Peyer's patch (tissue), 4 donors: ENCODE measurements around the gene CKAP2L. TPM values are rescaled to one million over a fixed set of nuclear protein-coding genes. Genes with fewer than 3 reads are reported as not detected.

Experiments used
- DNase-seq, 3 donors: peaks; one replicate each; pipeline ENCODE4 v3.0.0-alpha.2; 2017 to 2019
- H3K27ac ChIP-seq, 4 donors: fragments of 200-600 bp; sonication (generic); one replicate each; pipeline ENCODE4 v1.5.1; 2016 to 2019
- H3K27me3 ChIP-seq, 2 donors: fragments of 200-600 bp; sonication (generic); one replicate each; pipeline ENCODE4 v1.5.1; 2019
- H3K36me3 ChIP-seq, 3 donors: fragments of 200-600 bp; sonication (generic); one replicate each; pipeline ENCODE4 v1.5.1; 2016 to 2019
- H3K4me1 ChIP-seq, 4 donors: fragments of 200-600 bp; sonication (generic); one replicate each; pipeline ENCODE4 v1.5.1; 2016 to 2019
- H3K4me3 ChIP-seq, 4 donors: fragments of 200-600 bp; sonication (generic); 1 replicate in 3 of 4; 2 replicates in 1 of 4; pipeline ENCODE4 v1.5.1; 2016 to 2019; ENCODE audit warnings: mild to moderate bottlenecking in 1 of 4
- H3K9me3 ChIP-seq, 4 donors: fragments of 200-600 bp; sonication (generic); one replicate each; pipeline ENCODE4 v1.5.1; 2016 to 2019; ENCODE audit warnings: mild to moderate bottlenecking in 1 of 4
- POLR2A ChIP-seq, 2 donors: fragments of 450-650 bp; IDR thresholded peaks; one replicate each; pipeline ENCODE4 v1.5.1; 2017; ENCODE audit warnings: antibody characterized with exemption in 2 of 2, mild to moderate bottlenecking in 2 of 2, moderate library complexity in 2 of 2
- total RNA-seq, 4 donors: library from RNA; depleted of rRNA; stranded (reverse); fragments of >200 nt; gene quantifications; one replicate each; pipeline ENCODE4 v1.1.0, GENCODE V29; 2016
- TF ChIP-seq, protein P1 (sequence below), 6 experiments: fragments of 450-650 bp in 4 of 6; fragments of 200-600 bp in 2 of 6; sonication (generic) in 1 of 6; IDR thresholded peaks; one replicate each; pipeline ENCODE4 v1.5.1; 2017 to 2019; ENCODE audit warnings: antibody characterized with exemption in 6 of 6, mild to moderate bottlenecking in 3 of 6, moderate library complexity in 1 of 6

The CKAP2L gene
- total RNA-seq, 4 donors from 2014 or later, result 0.54 to 19.0 (median 1.3) TPM

DNA sequence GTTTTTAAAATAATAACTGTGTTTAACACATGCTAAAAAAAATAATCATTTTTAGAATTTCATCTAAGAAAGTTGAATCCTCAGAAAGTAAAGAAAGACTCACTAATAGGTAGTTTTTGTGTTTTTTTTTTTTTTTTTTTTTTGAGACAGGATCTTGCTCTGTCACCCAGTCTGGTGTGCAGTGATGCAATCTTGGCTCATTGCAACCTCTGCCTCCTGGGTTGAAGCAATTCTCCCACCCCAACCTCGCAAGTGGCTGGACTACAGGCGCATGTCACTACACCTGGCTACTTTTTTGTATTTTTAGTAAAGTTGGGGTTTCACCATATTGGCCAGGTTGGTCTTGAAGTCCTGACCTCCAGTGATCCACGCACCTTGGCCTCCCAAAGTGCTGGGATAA, 7.1 kb downstream of the CKAP2L start:
- DNase-seq, result no peak
- no peak overlapping the region for H3K4me3 ChIP-seq
- H3K27me3 ChIP-seq, result no peaks in the 10 kb centered on the region
- TF ChIP-seq, protein P1, sequence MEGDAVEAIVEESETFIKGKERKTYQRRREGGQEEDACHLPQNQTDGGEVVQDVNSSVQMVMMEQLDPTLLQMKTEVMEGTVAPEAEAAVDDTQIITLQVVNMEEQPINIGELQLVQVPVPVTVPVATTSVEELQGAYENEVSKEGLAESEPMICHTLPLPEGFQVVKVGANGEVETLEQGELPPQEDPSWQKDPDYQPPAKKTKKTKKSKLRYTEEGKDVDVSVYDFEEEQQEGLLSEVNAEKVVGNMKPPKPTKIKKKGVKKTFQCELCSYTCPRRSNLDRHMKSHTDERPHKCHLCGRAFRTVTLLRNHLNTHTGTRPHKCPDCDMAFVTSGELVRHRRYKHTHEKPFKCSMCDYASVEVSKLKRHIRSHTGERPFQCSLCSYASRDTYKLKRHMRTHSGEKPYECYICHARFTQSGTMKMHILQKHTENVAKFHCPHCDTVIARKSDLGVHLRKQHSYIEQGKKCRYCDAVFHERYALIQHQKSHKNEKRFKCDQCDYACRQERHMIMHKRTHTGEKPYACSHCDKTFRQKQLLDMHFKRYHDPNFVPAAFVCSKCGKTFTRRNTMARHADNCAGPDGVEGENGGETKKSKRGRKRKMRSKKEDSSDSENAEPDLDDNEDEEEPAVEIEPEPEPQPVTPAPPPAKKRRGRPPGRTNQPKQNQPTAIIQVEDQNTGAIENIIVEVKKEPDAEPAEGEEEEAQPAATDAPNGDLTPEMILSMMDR (IDR thresholded peaks at IDR 0.05), result no peak
- TF ChIP-seq POLR2A (IDR thresholded peaks at IDR 0.05), result no peak
- no peaks in the 10 kb centered on the region for H3K36me3 ChIP-seq
- H3K4me1 ChIP-seq, result no peaks in the 10 kb centered on the region
- H3K27ac ChIP-seq, result no peak overlapping the region
- H3K9me3 ChIP-seq, result no peaks in the 10 kb centered on the region

DNA sequence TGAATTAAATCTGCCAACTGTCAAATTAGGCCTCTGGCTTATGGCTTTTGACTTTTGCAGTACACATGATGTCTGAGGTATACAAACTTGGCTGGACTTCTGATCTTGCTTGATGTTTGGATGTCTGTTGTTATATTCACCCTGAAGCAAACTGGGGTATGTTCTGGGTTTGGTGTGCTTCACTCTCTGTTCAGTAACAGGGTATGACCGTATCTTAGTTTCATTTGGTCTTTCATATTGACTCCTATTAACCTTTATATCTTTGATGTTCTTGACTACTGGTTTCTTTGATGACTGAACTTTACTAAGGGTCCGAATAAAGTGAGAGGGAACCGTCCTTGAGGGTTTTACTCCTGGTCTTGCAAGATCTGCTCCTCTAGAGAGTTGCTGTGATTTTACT, 8.2 kb downstream of the CKAP2L start:
- no peak overlapping the region for H3K4me3 ChIP-seq
- TF ChIP-seq, protein P1 (IDR thresholded peaks at IDR 0.05), result no peak
- no peak for TF ChIP-seq POLR2A (IDR thresholded peaks at IDR 0.05)
- no peaks in the 10 kb centered on the region for H3K9me3 ChIP-seq
- no peaks in the 10 kb centered on the region for H3K27me3 ChIP-seq
- no peaks in the 10 kb centered on the region for H3K36me3 ChIP-seq
- no peaks in the 10 kb centered on the region for H3K4me1 ChIP-seq
- H3K27ac ChIP-seq, result no peak overlapping the region
- DNase-seq, result no peak

DNA sequence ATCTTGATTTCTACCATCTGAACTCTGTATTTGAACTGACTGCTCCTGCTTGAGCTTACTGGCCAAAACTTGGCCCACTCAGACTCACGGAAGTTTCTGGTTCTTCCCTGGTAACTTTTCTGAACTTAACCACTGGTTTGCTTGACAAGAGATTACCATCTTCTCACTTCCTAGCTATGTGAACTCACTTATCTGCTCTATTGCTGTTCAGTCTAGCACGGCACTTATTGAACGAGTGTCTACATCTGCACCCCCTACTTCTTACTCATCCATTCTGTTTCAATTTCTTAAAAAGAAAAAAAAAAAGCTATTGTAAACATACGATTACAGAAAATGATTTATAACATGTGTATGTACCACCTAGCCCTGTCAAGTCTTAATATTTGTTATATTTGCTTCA, 9.0 kb downstream of the CKAP2L start:
- Histone ChIP-seq H3K4me1 (no peaks in the 10 kb centered on the region), H3K36me3 (no peaks in the 10 kb centered on the region), H3K9me3 (no peaks in the 10 kb centered on the region), H3K27ac (no peak overlapping the region), H3K4me3 (no peak overlapping the region), H3K27me3 (no peaks in the 10 kb centered on the region)
- DNase-seq, result no peak
- TF ChIP-seq, protein P1 (IDR thresholded peaks at IDR 0.05), result no peak
- TF ChIP-seq POLR2A (IDR thresholded peaks at IDR 0.05), result no peak

DNA sequence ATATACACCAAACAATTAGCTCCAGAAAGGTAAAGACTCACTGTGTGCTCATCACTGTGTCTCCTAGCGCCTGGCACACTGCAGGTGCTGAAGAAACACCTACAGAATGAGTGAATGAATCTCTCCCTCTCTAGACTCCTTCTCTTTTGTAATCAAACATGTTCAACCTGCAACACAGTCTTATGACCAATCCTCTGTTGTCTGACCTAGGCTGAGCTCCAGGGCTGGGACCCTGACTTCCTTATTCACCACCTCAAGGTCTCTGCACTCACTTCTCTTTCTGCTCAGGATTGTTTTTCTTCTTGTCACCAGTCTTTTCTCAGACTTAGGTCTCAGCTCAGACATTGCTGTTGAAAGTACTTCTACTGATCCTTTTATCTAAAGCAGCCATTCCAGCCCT, 9.8 kb downstream of the CKAP2L start:
- Histone ChIP-seq H3K36me3 (no peaks in the 10 kb centered on the region), H3K27ac (no peak overlapping the region), H3K4me3 (no peak overlapping the region), H3K4me1 (peaks cover 0 to 5% (median 0%) of the 10 kb centered on the region in 4 donors), H3K9me3 (no peaks in the 10 kb centered on the region), H3K27me3 (no peaks in the 10 kb centered on the region)
- TF ChIP-seq, protein P1 (IDR thresholded peaks at IDR 0.05), result no peak
- no peak for TF ChIP-seq POLR2A (IDR thresholded peaks at IDR 0.05)
- no peak for DNase-seq

DNA sequence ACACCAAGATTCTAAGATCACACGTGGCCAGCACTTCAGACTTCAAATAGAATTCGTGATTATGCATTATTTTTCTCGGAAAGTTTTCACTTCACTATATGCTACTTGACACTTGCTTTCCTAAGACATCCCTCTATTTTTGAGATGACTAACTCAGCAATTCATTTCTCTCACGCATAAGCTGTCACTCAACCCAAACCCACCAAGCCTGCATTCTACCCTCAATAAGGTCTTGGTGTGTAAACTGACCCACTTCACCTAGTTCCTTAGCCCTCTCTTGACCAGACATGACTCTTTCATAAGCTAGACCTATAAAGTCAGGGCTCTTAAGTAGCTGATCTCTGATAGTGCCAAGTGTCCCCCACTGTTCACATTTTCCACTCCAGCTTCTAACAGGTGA, 11.7 kb downstream of the CKAP2L start:
- H3K27ac ChIP-seq, result no peak overlapping the region
- no peaks in the 10 kb centered on the region for H3K9me3 ChIP-seq

More for the DNA sequence above, 11.7 kb downstream of the CKAP2L start:
- Histone ChIP-seq H3K27me3 (no peaks in the 10 kb centered on the region), H3K4me1 (peaks cover 0 to 5% (median 0%) of the 10 kb centered on the region in 4 donors), H3K36me3 (no peaks in the 10 kb centered on the region), H3K4me3 (no peak overlapping the region)
- no peak for DNase-seq
- TF ChIP-seq, protein P1 (IDR thresholded peaks at IDR 0.05), result no peak
- no peak for TF ChIP-seq POLR2A (IDR thresholded peaks at IDR 0.05)
